GM23248 (cell line): ENCODE data around the gene FAM221B.

Experiments used
- EZH2 ChIP-seq: fragments of 200-600 bp; sonication (generic); IDR thresholded peaks from 2 replicates; pipeline ENCODE4 v1.6.1; 2018; ENCODE audit warnings: antibody characterized with exemption, mild to moderate bottlenecking; ENCODE audit not compliant: insufficient read depth, poor library complexity, severe bottlenecking
- EZH2phosphoT487 ChIP-seq: fragments of 200-600 bp; sonication (generic); IDR thresholded peaks from 2 replicates; pipeline ENCODE4 v1.6.1; 2018; ENCODE audit warnings: antibody characterized with exemption, moderate library complexity, mild to moderate bottlenecking, low read depth; ENCODE audit not compliant: insufficient read depth

DNA sequence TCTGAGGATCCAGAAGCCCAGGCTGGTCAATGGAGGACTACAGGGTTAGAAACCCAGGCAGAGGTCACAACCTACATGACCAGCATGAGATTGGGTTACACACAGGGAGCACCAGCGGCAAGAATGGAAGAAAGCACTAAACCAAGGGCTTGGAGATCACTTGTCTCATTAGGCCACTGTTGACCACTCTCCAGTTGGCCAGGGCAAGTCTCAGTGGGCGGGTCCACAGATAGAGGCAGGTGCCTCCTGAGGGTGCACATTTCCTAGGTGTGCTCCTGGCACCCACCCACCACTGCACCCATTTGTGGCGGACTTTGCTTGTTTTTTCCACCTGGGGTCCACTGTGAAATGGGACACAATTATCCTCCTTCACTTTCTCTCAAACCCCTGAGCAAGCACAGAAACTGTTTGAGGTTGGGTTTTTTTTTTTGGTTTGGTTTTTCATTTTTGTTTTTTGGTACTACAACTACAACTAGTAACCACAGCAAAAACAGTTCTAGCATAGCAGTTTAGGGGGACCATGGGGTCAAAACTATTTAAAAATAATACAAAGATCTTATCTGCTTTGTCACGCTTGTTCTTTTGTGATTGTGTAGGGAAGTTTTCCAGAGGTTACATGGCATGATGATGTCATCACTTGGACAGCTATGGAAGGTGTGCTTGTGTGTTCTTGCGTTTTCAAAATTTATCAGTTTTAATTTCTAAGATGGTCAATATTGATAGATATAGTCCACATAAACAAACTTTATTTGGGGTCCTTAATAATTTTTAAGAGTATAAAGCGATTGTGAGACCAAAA lies 31.0 kb downstream of the FAM221B start:
- TF ChIP-seq EZH2 (no peak), EZH2phosphoT487 (no peak)
